ENCODE measurements around the gene CCT3. TPM values are rescaled to one million over a fixed set of nuclear protein-coding genes. Genes with fewer than 3 reads are reported as not detected.
"Not testable (repeated sequence)": the region's sequence is repeated elsewhere in the genome, so short reads cannot be mapped to it uniquely, and the experiment has no call there.

Gene CCT3
- total RNA-seq, 1 donor from 2014 or later = 109 TPM

GRCh38 chr1:156372265-156372586 lies 34.1 kb upstream of the CCT3 start:
- H3K27me3 ChIP-seq = no peaks in the 10 kb centered on the region
- no peak overlapping the region for H3K4me3 ChIP-seq
- H3K36me3 ChIP-seq = no peaks in the 10 kb centered on the region
- TF ChIP-seq CTCF (IDR thresholded peaks at IDR 0.05) = no peak
- DNase-seq (ENCODE audit: low spot score in 2 of 2) = no peak
- H3K9me3 ChIP-seq = no peaks in the 10 kb centered on the region
- intact Hi-C loops (cut with DNase I) = no loop called here
- no peak overlapping the region for H3K27ac ChIP-seq
- H3K4me1 ChIP-seq = peaks cover 0 to 5% of the 10 kb centered on the region in 2 donors

GRCh38 chr1:156371553-156372264 lies 33.6 kb upstream of the CCT3 start:
- Histone ChIP-seq H3K4me3 (no peak overlapping the region), H3K4me1 (peaks cover 0 to 5% of the 10 kb centered on the region in 2 donors), H3K36me3 (no peaks in the 10 kb centered on the region), H3K27ac (no peak overlapping the region), H3K9me3 (no peaks in the 10 kb centered on the region), H3K27me3 (no peaks in the 10 kb centered on the region)
- no peak for DNase-seq (ENCODE audit: low spot score in 2 of 2)
- intact Hi-C loops (cut with DNase I) = no loop called here
- no peak for TF ChIP-seq CTCF (IDR thresholded peaks at IDR 0.05)

GRCh38 chr1:156369685-156370286 lies 31.7 kb upstream of the CCT3 start:
- peak overlapping the region in 1 of 2 donors; percentile 57 for H3K4me3 ChIP-seq

GRCh38 chr1:156368889-156369684 lies 31.0 kb upstream of the CCT3 start, which contains the start of gene RHBG:
TSS of gene RHBG (plus strand) at chr1:156369211. CDS start at chr1:156369250, 39 bp downstream.
- no peaks in the 10 kb centered on the region for H3K36me3 ChIP-seq
- peaks cover 0 to 5% of the 10 kb centered on the region in 2 donors for H3K4me1 ChIP-seq
- peak within 1 kb of the TSS; percentile 44 to 57 for H3K4me3 ChIP-seq
- H3K27me3 ChIP-seq = no peaks in the 10 kb centered on the region
- no peak for DNase-seq (ENCODE audit: low spot score in 2 of 2)
- TF ChIP-seq CTCF (IDR thresholded peaks at IDR 0.05) = no peak
- no peaks in the 10 kb centered on the region for H3K9me3 ChIP-seq
- intact Hi-C loops (cut with DNase I) = no loop called here
- H3K27ac ChIP-seq = no peak within 1 kb of the TSS

More at GRCh38 chr1:156369685-156370286, 31.7 kb upstream of the CCT3 start:
- H3K4me1 ChIP-seq; DNase-seq (ENCODE audit: low spot score in 2 of 2); intact Hi-C loops (cut with DNase I); H3K9me3 ChIP-seq; H3K27ac ChIP-seq; H3K36me3 ChIP-seq; H3K27me3 ChIP-seq: not testable (repeated sequence)

GRCh38 chr1:156368157-156368658 lies 30.1 kb upstream of the CCT3 start:
- Histone ChIP-seq H3K9me3 (no peaks in the 10 kb centered on the region), H3K4me3 (no peak overlapping the region), H3K27me3 (no peaks in the 10 kb centered on the region), H3K27ac (no peak overlapping the region), H3K36me3 (no peaks in the 10 kb centered on the region), H3K4me1 (peaks cover 0 to 5% of the 10 kb centered on the region in 2 donors)
- no peak for TF ChIP-seq CTCF (IDR thresholded peaks at IDR 0.05)
- intact Hi-C loops (cut with DNase I) = no loop called here
- DNase-seq (ENCODE audit: low spot score in 2 of 2) = no peak
